HL-60/S4 treated with retinoic acid at 250 ng/mL for 4 days and 3 days (cell line): ENCODE results near the gene TARBP1.

Experiments
- in situ Hi-C: fragments of 300-500 bp; cut with MboI; formaldehyde crosslinking; loops from 2 replicates; pipeline ENCODE4 v1.7.0; 2022; ENCODE audit warnings: low sequenced_read_pairs

The TARBP1 gene

DNA sequence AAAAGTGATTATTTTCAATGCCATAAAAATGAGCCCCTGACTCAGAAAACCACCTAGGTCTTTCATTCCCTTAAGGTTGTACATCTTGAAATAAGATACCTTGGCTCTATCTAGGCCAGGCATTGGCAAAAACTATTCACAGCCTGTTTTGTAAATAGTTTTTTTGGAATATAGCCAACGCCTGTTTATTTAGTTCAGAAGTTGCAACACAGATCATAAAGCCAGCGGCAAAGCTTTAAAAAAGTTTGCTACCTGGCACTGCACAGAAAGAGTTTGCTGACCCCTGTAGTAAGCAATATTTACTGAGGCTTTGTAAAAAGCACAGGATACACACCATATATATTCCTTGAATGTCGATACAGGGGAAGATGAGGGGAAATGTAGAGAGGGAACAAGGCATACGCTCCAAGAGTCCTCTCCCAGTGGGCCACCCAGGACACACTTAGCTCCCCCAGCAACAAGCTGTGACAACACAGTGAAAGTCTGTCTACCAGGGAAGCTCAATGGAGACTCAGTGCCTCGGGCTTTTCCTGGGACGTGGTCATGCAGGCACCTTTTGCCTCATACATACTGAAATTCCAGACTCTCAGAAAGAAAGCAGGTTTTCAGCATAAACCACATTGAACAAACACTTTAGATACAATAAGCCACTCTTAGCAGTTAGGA is 20.5 kb downstream of the TARBP1 start:
- in situ Hi-C loops: no loop called here

- in situ Hi-C loops: no loop called here
These were observed 24.1 kb downstream of the TARBP1 start for GRCh38 chr1:234454926-234455325.

- in situ Hi-C loops: no loop called here
These were observed 26.5 kb downstream of the TARBP1 start for GRCh38 chr1:234452406-234452965.

DNA sequence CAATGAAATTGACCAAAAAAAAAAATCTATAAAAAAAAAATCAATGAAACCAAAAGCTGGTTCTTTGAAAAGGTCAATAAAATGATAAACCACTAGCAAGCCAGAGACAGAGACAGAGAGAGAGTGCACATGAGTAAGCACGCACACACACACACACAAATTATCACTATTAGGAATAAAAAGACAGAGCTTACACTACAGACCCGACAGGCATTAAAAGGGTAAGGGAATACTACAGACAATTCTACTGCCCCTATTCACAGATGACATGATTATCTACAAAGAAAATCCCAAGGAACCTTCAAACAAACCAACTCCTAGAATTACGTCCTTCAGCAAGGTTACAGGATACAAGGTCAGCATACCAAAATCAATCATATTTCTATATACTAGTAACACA is 38.6 kb downstream of the TARBP1 start:
- in situ Hi-C loops: no loop called here

DNA sequence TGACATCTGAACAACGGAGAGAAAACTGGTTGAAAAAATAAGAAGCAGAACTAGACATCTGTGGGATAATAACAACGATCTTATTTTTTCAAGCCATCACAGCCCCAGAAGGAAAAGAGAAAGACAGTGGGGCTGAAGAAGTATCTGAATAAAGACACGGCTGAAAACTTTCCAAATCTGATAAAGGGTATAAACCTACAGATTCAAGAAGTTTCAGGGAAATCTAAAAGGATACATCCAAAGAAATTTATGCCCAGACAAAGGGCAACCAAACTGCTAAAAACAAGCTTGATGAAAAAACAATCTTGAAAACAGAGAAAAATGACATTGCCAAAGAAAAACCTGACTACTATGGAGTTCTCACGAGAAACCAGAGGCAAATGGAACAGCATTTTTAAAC is 40.4 kb downstream of the TARBP1 start:
- in situ Hi-C loops: no loop called here

GRCh38 chr1:234437423-234438171 is 41.4 kb downstream of the TARBP1 start:
- in situ Hi-C loops: no loop called here

GRCh38 chr1:234435620-234436019 is 43.4 kb downstream of the TARBP1 start:
- in situ Hi-C loops: no loop called here

DNA sequence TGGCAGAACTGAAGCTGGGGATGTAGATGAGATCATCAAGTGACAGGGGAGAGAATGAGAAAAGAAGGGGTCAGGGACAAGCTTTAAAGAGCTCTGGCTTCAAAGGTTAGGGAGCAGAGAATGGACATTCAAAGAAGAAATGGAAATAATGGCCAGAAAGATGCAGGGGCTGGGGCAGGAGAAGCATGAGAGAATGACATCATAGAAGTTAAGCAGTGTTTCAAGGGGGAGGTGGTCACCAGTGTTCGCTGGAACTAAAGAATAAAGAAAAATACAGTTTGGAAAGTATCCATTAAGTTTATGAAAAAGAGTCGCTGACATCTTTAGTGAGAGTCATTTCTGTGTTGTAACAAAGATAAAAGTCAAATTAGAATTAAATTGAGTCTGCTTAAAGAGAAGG is 44.3 kb downstream of the TARBP1 start:
- in situ Hi-C loops: no loop called here

- in situ Hi-C loops: no loop called here
These were observed 45.3 kb downstream of the TARBP1 start for GRCh38 chr1:234433563-234434285.

- in situ Hi-C loops: no loop called here
These were observed 47.7 kb downstream of the TARBP1 start for GRCh38 chr1:234431255-234431654.

- in situ Hi-C loops: no loop called here
These were observed 48.3 kb downstream of the TARBP1 start for GRCh38 chr1:234430691-234431090.

- in situ Hi-C loops: no loop called here
These were observed 49.6 kb downstream of the TARBP1 start for GRCh38 chr1:234429434-234429806.

DNA sequence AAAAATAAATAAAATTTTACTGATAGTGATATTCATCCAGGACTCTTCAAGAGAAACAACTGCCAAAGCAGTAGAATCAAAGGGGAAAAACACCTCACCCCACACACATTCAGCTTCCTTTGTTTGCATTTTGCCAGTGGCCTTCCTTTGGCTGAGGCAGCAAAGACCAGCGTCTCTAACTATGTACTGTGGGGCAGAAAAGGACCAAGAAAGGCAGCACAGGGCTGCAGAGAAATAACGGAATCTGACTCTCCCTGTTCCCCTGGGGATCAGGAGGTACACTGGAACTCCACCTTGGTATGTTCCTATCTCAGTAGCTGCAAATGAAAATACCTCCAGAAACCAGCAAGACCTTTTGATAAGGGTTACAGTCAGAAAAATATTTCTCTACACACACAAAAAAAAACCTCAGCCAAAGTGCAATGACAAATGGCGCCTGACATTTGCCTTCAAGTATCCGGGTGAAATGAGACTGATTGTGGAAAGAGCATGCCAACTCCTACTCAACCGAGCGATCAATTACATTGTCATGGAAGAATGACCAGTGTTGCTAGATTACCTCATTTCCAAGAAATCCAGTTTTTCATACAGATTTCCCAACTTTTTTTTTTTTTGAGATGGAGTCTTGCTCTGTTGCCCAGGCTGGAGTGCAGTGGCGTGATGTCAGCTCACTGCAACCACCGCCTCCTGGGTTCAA is 50.9 kb downstream of the TARBP1 start:
- in situ Hi-C loops: no loop called here

DNA sequence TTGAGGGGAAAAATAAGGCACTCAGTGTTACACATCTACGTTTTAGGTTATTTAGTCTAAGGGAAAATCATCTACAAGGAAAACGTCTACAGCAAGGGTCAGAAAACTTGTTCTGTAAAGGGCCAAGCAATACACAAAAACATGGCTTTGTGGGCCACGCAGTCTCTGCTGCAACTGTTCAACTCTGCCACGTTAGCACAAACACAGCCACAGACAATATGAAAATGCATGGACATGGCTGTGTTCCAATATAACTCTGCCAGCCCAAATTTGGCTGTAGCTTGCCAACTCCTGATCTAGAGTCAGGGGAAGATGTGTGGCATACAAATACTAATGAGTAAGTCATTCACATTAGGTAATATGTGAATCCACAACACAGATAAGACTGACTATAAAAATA is 65.0 kb downstream of the TARBP1 start:
- in situ Hi-C loops: no loop called here

DNA sequence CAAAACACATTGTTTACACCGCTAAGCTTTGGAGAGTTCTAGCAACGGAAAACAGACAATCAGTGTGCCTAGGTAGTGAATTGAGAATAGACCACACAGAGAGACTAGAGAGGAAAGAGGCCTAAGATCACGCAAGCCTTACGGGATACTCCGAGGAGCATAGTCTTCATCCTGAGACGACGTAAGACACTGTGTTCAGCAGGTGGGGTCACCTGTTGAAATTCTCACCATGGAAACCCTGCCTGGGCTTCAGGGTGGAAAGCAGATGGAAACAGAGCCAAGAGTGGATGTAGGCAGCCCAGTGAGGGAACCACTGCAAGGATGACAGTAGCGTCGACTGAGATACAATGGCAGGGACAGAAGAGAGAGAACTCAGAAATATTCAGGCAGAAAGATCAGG is 65.5 kb downstream of the TARBP1 start:
- in situ Hi-C loops: no loop called here

DNA sequence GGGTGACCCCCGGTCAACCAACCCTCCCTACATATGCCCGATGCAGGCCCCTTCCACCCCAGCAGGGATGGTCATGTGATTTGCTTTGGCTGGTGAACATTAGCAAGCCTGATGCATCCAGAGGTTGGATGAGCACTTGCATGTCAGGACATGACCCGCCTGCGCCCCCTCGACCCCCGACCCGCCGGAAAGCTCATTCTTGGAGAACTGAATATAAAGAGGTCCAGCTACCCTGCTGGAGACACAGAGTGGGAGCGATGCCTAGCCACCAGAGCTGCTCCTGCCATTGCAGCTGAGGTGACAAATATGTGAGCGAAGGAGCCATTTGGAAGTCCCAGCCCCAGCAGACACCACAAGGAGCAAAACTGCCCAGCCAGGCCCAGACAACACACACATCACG is 66.1 kb downstream of the TARBP1 start:
- in situ Hi-C loops: no loop called here

GRCh38 chr1:234409328-234409727 is 69.7 kb downstream of the TARBP1 start:
- in situ Hi-C loops: no loop called here

GRCh38 chr1:234408757-234409156 is 70.2 kb downstream of the TARBP1 start:
- in situ Hi-C loops: no loop called here

DNA sequence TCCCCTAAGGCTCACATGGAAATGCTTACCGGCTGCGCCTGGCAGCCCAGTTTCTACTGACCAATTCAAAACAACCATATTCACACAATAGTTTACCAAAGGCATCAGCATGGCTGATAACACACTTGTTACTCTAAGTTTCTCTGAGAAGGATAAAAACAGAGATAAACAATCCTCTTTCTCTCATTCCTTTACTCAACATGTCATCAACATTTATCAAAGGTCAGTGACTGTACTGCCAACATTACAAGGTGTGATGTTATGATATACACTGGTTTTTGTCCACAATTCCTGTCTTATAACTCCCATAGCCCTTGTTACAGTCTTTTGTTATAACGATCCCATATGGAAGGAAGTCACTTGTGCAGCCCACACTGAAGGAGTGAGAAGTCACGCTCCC is 72.1 kb downstream of the TARBP1 start:
- in situ Hi-C loops: no loop called here

- in situ Hi-C loops: no loop called here
These were observed 73.3 kb downstream of the TARBP1 start for GRCh38 chr1:234405676-234406075.

DNA sequence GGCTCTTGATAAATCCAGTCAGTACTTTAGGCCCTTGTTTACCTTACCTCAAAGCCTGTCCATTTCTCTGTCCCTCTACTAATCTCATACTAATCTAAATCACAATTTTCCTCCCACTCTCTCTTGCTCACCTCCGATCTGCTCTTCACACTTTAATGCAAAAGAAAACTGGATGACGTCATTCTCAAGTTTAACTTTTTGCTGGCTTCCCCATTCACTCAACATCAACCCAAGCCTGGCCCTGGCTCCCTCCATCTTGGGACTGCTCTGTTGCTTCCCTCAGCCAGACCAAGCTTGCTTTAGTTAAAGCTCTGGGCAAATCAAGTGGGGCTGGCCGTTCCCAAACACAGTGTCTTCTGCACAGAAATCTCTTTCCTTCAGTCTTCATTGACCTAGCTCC is 76.0 kb downstream of the TARBP1 start:
- in situ Hi-C loops: no loop called here
